Endothelial cell of umbilical vein (primary cell): ENCODE measurements around the gene CTSD. TPM values are rescaled to one million over a fixed set of nuclear protein-coding genes. Genes with fewer than 3 reads are reported as not detected.

Experiments used
- BruUV-seq: library from RNA; stranded (reverse); fragments of 400-500 nt; replicated peaks from 2 replicates; lab custom pipeline; 2021; lab: Mats Ljungman, UMichigan
- CTCF ChIA-PET: fragments of 300-600, 350-600 bp; sonication (Branson Sonifier 250); formaldehyde crosslinking; loops from one replicate; lab custom pipeline; 2021; ENCODE audit warnings: antibody characterized with exemption, inconsistent platforms; lab: Charles Lee
- POLR2A ChIA-PET: fragments of 300-600, 350-600 bp; sonication (Branson Sonifier 250); formaldehyde crosslinking; loops from one replicate; lab custom pipeline; 2021; ENCODE audit warnings: antibody characterized with exemption, inconsistent platforms; lab: Charles Lee
- DNase-seq: peaks from one replicate; pipeline ENCODE4 v3.0.0-alpha.2; 2011; ENCODE audit warnings: low read depth, low spot score
- FAIRE-seq: peaks from 2 replicates; lab custom pipeline; 2011; peaks lifted over from hg19 to GRCh38; lab: Jason Lieb, UNC
- H2AFZ ChIP-seq: 2 replicates; pipeline ENCODE4 v1.6.0; 2012; ENCODE audit warnings: low read depth, low read length, control low read depth, inconsistent platforms
- H3K27ac ChIP-seq: 2 replicates; pipeline ENCODE4 v1.5.1; 2011; ENCODE audit warnings: low read depth, mild to moderate bottlenecking, control low read depth, low read length, moderate library complexity; ENCODE audit not compliant: insufficient read depth
- H3K27me3 ChIP-seq, 2 experiments: 2 replicates each; pipeline versions ENCODE4 v1.6.0 to v1.6.1; 2011; ENCODE audit warnings: low read length in 2 of 2, mixed read lengths in 1 of 2; ENCODE audit not compliant: control insufficient read depth in 2 of 2, insufficient read depth in 2 of 2
- H3K36me3 ChIP-seq, 2 experiments: 2 replicates in 1 of 2; 3 replicates in 1 of 2; pipeline ENCODE4 v1.5.1; 2011; ENCODE audit warnings: low read length in 2 of 2, mild to moderate bottlenecking in 1 of 2, moderate library complexity in 1 of 2; ENCODE audit not compliant: control insufficient read depth in 2 of 2, insufficient read depth in 2 of 2; ENCODE audit errors: extremely low read depth in 1 of 2
- H3K4me1 ChIP-seq: 3 replicates; pipeline ENCODE4 v1.5.1; 2011; ENCODE audit warnings: mild to moderate bottlenecking, low read length; ENCODE audit not compliant: control insufficient read depth, insufficient read depth; ENCODE audit errors: extremely low read depth
- H3K4me2 ChIP-seq: 2 replicates; pipeline ENCODE4 v1.6.1; 2011; ENCODE audit warnings: low read length, control low read depth, mixed read lengths; ENCODE audit not compliant: insufficient read depth
- H3K4me3 ChIP-seq, 3 experiments: fragments of 200-600 bp in 1 of 3; sonication (generic), shearing (Covaris generic) in 1 of 3; replicated peaks in 1 of 3; 2 replicates each; pipeline ENCODE4 v1.5.1; 2011 to 2016; ENCODE audit warnings: control low read depth in 3 of 3, low read length in 3 of 3, mild to moderate bottlenecking in 2 of 3, inconsistent platforms in 1 of 3, low read depth in 1 of 3, moderate library complexity in 1 of 3; ENCODE audit not compliant: insufficient read depth in 1 of 3
- H3K79me2 ChIP-seq: 2 replicates; pipeline ENCODE4 v1.6.0; 2012; ENCODE audit warnings: low read length, inconsistent platforms; ENCODE audit not compliant: control insufficient read depth, insufficient read depth
- H3K9ac ChIP-seq: replicated peaks from 2 replicates; pipeline ENCODE3; 2011; ENCODE audit warnings: low read length, control low read depth; ENCODE audit not compliant: insufficient read depth; ENCODE audit errors: extremely low read depth
- H3K9me1 ChIP-seq: replicated peaks from 3 replicates; pipeline ENCODE4 v1.6.0; 2011; ENCODE audit warnings: mild to moderate bottlenecking, low read length; ENCODE audit not compliant: control insufficient read depth, insufficient read depth; ENCODE audit errors: extremely low read depth
- H3K9me3 ChIP-seq: replicated peaks from 2 replicates; pipeline ENCODE4 v1.5.1; 2012; ENCODE audit warnings: low read length, inconsistent platforms; ENCODE audit not compliant: control insufficient read depth, insufficient read depth
- H4K20me1 ChIP-seq: replicated peaks from 2 replicates; pipeline ENCODE3; 2011; ENCODE audit warnings: mild to moderate bottlenecking, low read length; ENCODE audit not compliant: control insufficient read depth, insufficient read depth; ENCODE audit errors: extremely low read depth
- EZH2 ChIP-seq: IDR thresholded peaks from 2 replicates; pipeline ENCODE4 v1.6.1; 2012; ENCODE audit warnings: borderline replicate concordance, low read depth, mild to moderate bottlenecking, moderate library complexity, low read length, inconsistent platforms; ENCODE audit not compliant: severe bottlenecking
- FOS ChIP-seq: IDR thresholded peaks from 2 replicates; pipeline ENCODE4 v1.6.1; 2011; ENCODE audit warnings: mild to moderate bottlenecking, low read length, moderate library complexity, borderline replicate concordance; ENCODE audit not compliant: insufficient read depth
- JUN ChIP-seq: IDR thresholded peaks from 2 replicates; pipeline ENCODE4 v1.6.1; 2011; ENCODE audit warnings: borderline replicate concordance, low read depth; ENCODE audit not compliant: insufficient read length, insufficient read depth
- MYC ChIP-seq: IDR thresholded peaks from one replicate; pipeline ENCODE4 v1.6.1; 2011; ENCODE audit warnings: mild to moderate bottlenecking, low read depth, low read length
- POLR2A ChIP-seq: IDR thresholded peaks from 2 replicates; pipeline ENCODE4 v1.6.1; 2012; ENCODE audit warnings: low read depth, mild to moderate bottlenecking, control low read depth, low read length
- POLR2AphosphoS5 ChIP-seq: IDR thresholded peaks from 2 replicates; pipeline ENCODE4 v1.6.1; 2012; ENCODE audit warnings: low read depth, mild to moderate bottlenecking, control low read depth, low read length, moderate library complexity; ENCODE audit not compliant: insufficient read depth
- dilution Hi-C: fragments of 300-500 bp; cut with MboI; formaldehyde crosslinking; loops from one replicate; pipeline ENCODE4 v1.15.0; 2019; ENCODE audit warnings: low sequenced_read_pairs; ENCODE audit not compliant: extremely low pct_ligation_motif_present
- intact Hi-C: fragments of 100-400 bp; cut with micrococcal nuclease; formaldehyde crosslinking; loops from one replicate; pipeline ENCODE4 v1.10.0; 2022
- polyA plus RNA-seq, 4 experiments: library from polyadenylated mRNA; depleted of rRNA in 3 of 4; stranded (reverse) in 3 of 4; unstranded in 1 of 4; fragments of >200 nt; gene quantifications; 2 replicates each; pipeline versions ENCODE4 v1.2.1 to v1.2.3, GENCODE V29; 2011 to 2012; ENCODE audit warnings: missing spikeins in 1 of 4
- total RNA-seq: library from RNA; stranded (reverse); gene quantifications from 2 replicates; pipeline ENCODE4 v1.2.3, GENCODE V29; 2021
- TF ChIP-seq, protein P1 (sequence below), 2 donors: IDR thresholded peaks; 1 replicate in 1 of 2; 2 replicates in 1 of 2; pipeline ENCODE4 v1.5.1; 2011; ENCODE audit warnings: low read length in 2 of 2, mild to moderate bottlenecking in 2 of 2, moderate library complexity in 2 of 2, control low read depth in 1 of 2, inconsistent platforms in 1 of 2, low read depth in 1 of 2; ENCODE audit not compliant: insufficient read depth in 1 of 2; ENCODE audit errors: extremely low read depth in 1 of 2

Gene CTSD
- total and polyA plus RNA-seq, 2 donors (not counting 3 experiments of a cell fraction or from before 2014, with no cell fraction given) = 215 to 248 TPM

DNA sequence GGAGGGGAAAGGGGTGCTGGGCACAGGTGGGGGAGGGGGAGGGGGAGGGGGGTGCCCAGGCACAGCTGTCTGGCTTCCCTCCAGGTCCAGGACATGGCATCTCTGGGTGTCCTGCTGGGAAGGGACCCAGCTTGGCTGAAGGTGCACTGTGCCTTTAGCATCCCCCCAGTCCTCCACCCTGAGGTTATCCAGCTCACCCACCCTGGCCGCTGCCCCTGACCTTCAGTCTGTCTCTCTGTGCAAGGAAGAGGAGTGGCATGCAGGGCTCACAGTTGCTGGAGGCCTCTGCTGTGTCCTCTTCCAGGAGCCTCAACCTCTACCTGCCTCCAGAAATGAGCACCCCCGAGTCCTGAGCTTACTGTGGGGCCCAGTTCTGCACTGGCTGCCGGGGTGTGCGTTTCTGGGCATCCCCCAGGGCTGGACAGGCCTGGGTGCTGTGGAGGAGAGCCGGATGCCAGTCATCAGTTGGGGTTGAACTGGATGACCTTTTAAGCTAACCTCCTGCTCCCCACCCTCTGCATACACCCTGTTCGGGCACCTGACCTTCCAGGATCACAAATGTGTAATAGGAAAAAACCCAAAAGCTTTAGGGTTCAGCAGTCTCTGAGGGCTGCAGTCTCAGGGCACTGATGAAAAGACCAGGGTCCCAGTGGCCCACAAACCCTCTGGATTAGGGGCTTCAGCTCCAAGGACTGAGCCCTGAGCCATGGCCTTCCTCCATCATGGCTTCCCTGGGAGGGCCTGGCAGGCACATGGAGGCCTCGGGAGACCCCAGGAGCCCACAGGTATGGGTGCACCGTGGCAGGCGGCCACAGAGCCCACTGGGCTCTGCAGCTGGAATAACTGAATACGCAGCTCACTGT lies 9.6 kb upstream of the CTSD start:
- H3K79me2 ChIP-seq = no peaks in the 10 kb centered on the region
- H3K4me3 ChIP-seq = no peak overlapping the region
- H3K27me3 ChIP-seq = no peaks in the 10 kb centered on the region
- dilution Hi-C loops = no loop called here
- BruUV-seq = no TSS peak
- CTCF ChIA-PET = interaction anchor here (1.0 to 1.3 kb wide), 4 partner anchors 9 to 60 kb away, joined by 3 to 5 read pairs (median 3); partner anchors contain the start of gene CTSD
- no peak overlapping the region for H3K9ac ChIP-seq
- H3K9me3 ChIP-seq = no peaks in the 10 kb centered on the region
- DNase-seq = no peak
- H3K9me1 ChIP-seq = no peaks in the 10 kb centered on the region
- H4K20me1 ChIP-seq = no peaks in the 10 kb centered on the region
- H3K4me1 ChIP-seq = peaks cover 7% of the 10 kb centered on the region
- no peak for TF ChIP-seq EZH2
- no peak overlapping the region for H2AFZ ChIP-seq
- FAIRE-seq = no peak
- intact Hi-C loops = no loop called here
- no peak overlapping the region for H3K27ac ChIP-seq
- POLR2A ChIA-PET = no interaction called here
- H3K4me2 ChIP-seq = no peak overlapping the region
- no peaks in the 10 kb centered on the region for H3K36me3 ChIP-seq

DNA sequence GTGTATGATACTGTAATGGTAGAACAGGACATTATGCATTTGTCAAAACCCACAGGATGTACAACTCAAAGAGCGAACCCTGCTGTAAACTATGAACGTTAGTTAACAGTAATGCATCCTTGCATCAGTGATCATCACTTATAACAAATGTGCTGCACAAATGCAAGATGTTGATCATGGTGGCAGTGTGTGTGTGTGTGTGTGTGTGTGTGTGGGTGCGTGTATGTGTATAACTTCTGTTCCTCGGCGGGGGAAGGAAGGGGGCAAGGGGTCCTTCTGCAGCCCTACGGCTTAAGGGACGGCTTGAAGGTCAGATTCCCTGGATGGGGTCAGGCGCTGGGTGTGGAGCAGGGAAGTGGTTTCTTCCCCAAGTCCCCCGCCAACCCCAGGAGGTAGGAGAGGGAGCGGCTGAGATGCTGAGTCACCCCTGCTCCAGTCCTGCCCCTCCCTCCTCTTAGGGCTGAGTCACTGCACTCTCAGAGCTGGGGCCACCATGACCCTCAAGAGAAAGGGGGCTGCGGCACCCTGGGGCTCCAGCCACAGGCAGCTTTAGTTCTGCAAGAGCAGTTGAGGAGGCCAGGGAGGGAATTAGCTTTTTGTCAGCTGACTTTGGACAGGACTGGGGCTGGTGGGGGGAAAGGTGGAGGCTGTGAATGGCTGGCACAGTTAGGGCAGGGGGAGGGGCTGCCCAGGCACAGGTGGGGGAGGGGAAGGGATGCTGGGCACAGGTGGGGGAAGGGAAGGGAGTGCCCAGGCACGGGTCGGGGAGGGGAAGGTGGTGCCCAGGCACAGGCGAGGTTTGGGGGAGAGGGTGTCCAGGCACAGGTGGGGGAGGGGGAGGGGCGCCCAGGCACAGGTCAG lies 8.8 kb upstream of the CTSD start:
- H4K20me1 ChIP-seq = no peaks in the 10 kb centered on the region
- CTCF ChIA-PET = interaction anchor here (0.6 to 1.3 kb wide), 5 partner anchors 10 to 79 kb away, joined by 3 read pairs; no protein-coding TSS in a partner anchor
- no peak for TF ChIP-seq POLR2A
- no peak for TF ChIP-seq MYC
- TF ChIP-seq, protein P1, sequence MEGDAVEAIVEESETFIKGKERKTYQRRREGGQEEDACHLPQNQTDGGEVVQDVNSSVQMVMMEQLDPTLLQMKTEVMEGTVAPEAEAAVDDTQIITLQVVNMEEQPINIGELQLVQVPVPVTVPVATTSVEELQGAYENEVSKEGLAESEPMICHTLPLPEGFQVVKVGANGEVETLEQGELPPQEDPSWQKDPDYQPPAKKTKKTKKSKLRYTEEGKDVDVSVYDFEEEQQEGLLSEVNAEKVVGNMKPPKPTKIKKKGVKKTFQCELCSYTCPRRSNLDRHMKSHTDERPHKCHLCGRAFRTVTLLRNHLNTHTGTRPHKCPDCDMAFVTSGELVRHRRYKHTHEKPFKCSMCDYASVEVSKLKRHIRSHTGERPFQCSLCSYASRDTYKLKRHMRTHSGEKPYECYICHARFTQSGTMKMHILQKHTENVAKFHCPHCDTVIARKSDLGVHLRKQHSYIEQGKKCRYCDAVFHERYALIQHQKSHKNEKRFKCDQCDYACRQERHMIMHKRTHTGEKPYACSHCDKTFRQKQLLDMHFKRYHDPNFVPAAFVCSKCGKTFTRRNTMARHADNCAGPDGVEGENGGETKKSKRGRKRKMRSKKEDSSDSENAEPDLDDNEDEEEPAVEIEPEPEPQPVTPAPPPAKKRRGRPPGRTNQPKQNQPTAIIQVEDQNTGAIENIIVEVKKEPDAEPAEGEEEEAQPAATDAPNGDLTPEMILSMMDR (IDR thresholded peaks at IDR 0.05; ENCODE audit: extremely low read depth in 1 of 2, insufficient read depth in 1 of 2, low read depth in 1 of 2, low read length in 2 of 2) = no peak
- TF ChIP-seq FOS = peak; percentile 90
- no peak for TF ChIP-seq JUN
- TF ChIP-seq EZH2 = no peak
- TF ChIP-seq POLR2AphosphoS5 = no peak
- peaks cover 7% of the 10 kb centered on the region for H3K4me1 ChIP-seq
- dilution Hi-C loops = no loop called here
- H3K36me3 ChIP-seq = no peaks in the 10 kb centered on the region
- peak overlapping the region; percentile 66 for H3K27ac ChIP-seq
- H3K27me3 ChIP-seq = no peaks in the 10 kb centered on the region
- no peaks in the 10 kb centered on the region for H3K79me2 ChIP-seq
- H2AFZ ChIP-seq = peak overlapping the region; percentile 95
- H3K9me3 ChIP-seq = no peaks in the 10 kb centered on the region
- intact Hi-C loops = loop anchor here (1.0 kb wide), 1 partner anchor 8 kb away; no protein-coding TSS in a partner anchor
- BruUV-seq = no TSS peak
- H3K4me2 ChIP-seq = peak overlapping the region; percentile 3
- H3K9me1 ChIP-seq = no peaks in the 10 kb centered on the region
- H3K9ac ChIP-seq = no peak overlapping the region
- DNase-seq (peak; percentile 68), FAIRE-seq (peak; percentile 83)
- H3K4me3 ChIP-seq = no peak overlapping the region
- POLR2A ChIA-PET = no interaction called here
